H1 (cell line): ENCODE results near the gene ADM. TPM values are rescaled to one million over a fixed set of nuclear protein-coding genes. Genes with fewer than 3 reads are reported as not detected.
A peak's percentile ranks its signal among the peaks of the same experiment; 100 is the strongest.

Source experiments
- CTCF ChIA-PET: fragments of 300-600 bp; sonication (Branson Sonifier 250); formaldehyde crosslinking; loops from one replicate; lab custom pipeline; 2021; ENCODE audit not compliant: partially characterized antibody; lab: Charles Lee
- POLR2A ChIA-PET: fragments of 300-600 bp; sonication (Branson Sonifier 250); formaldehyde crosslinking; loops from one replicate; lab custom pipeline; 2021; ENCODE audit warnings: inconsistent platforms; ENCODE audit not compliant: partially characterized antibody; lab: Charles Lee
- DNase-seq, 2 experiments: peaks; one replicate each; pipeline versions ENCODE4 v3.0.0 to v3.0.0-alpha.2; 2010 to 2022; ENCODE audit warnings: low spot score in 2 of 2, low read depth in 1 of 2, mixed read lengths in 1 of 2
- FAIRE-seq: peaks from 2 replicates; lab custom pipeline; 2011; peaks lifted over from hg19 to GRCh38; lab: Jason Lieb, UNC
- H2AFZ ChIP-seq: 2 replicates; pipeline ENCODE4 v1.8.1; 2012; ENCODE audit warnings: low read length, inconsistent platforms
- H2AK5ac ChIP-seq: 2 replicates; pipeline ENCODE4 v1.6.1; 2013; ENCODE audit warnings: low read depth, low read length
- H2BK120ac ChIP-seq: replicated peaks from 2 replicates; pipeline ENCODE3; 2013; ENCODE audit warnings: low read depth, low read length, inconsistent platforms
- H2BK12ac ChIP-seq: 2 replicates; pipeline ENCODE4 v1.6.1; 2013; ENCODE audit warnings: low read depth, low read length
- H2BK15ac ChIP-seq: 2 replicates; pipeline ENCODE4 v1.6.1; 2013; ENCODE audit warnings: low read length
- H2BK20ac ChIP-seq: 2 replicates; pipeline ENCODE4 v1.6.1; 2013; ENCODE audit warnings: low read length
- H2BK5ac ChIP-seq: 2 replicates; pipeline ENCODE4 v1.6.1; 2013; ENCODE audit warnings: low read depth, low read length
- H3K14ac ChIP-seq: 2 replicates; pipeline ENCODE4 v1.6.1; 2013; ENCODE audit warnings: inconsistent platforms; ENCODE audit not compliant: insufficient read length
- H3K18ac ChIP-seq: 2 replicates; pipeline ENCODE4 v1.6.1; 2013; ENCODE audit warnings: low read length; ENCODE audit errors: extremely low read depth
- H3K23ac ChIP-seq: 2 replicates; pipeline ENCODE4 v1.6.1; 2013; ENCODE audit warnings: inconsistent platforms; ENCODE audit not compliant: insufficient read length
- H3K23me2 ChIP-seq: 2 replicates; pipeline ENCODE4 v1.6.1; 2013; ENCODE audit warnings: low read depth, low read length
- H3K27ac ChIP-seq: 2 replicates; pipeline ENCODE4 v1.6.1; 2011; ENCODE audit warnings: low read depth, low read length, inconsistent platforms
- H3K27me3 ChIP-seq, 4 experiments: replicated peaks in 1 of 4; 1 replicate in 1 of 4; 2 replicates in 3 of 4; pipeline versions ENCODE4 v1.6.1 to v1.8.1; 2011 to 2013; ENCODE audit warnings: low read length in 3 of 4, mild to moderate bottlenecking in 3 of 4, inconsistent platforms in 2 of 4, mixed read lengths in 2 of 4, moderate library complexity in 1 of 4; ENCODE audit not compliant: control insufficient read depth in 3 of 4, insufficient read depth in 3 of 4; ENCODE audit errors: extremely low read depth in 1 of 4
- H3K36me3 ChIP-seq, 4 experiments: 2 replicates each; pipeline versions ENCODE4 v1.6.1 to v1.8.1; 2011 to 2013; ENCODE audit warnings: mild to moderate bottlenecking in 4 of 4, low read length in 3 of 4, moderate library complexity in 2 of 4, control low read depth in 1 of 4, inconsistent platforms in 1 of 4; ENCODE audit not compliant: insufficient read depth in 4 of 4, control insufficient read depth in 2 of 4
- H3K4ac ChIP-seq: replicated peaks from 2 replicates; pipeline ENCODE3; 2013; ENCODE audit warnings: low read length, low read depth, mixed read lengths, inconsistent platforms; ENCODE audit not compliant: insufficient read length
- H3K4me1 ChIP-seq, 4 experiments: replicated peaks in 1 of 4; 1 replicate in 1 of 4; 2 replicates in 3 of 4; pipeline versions ENCODE4 v1.6.1 to v1.8.1; 2011 to 2013; ENCODE audit warnings: low read length in 3 of 4, inconsistent platforms in 2 of 4, mixed read lengths in 1 of 4; ENCODE audit not compliant: insufficient read depth in 4 of 4, control insufficient read depth in 3 of 4
- H3K4me2 ChIP-seq, 2 experiments: 2 replicates each; pipeline versions ENCODE4 v1.6.1 to v1.8.1; 2011 to 2013; ENCODE audit warnings: low read depth in 2 of 2, low read length in 2 of 2, control low read depth in 1 of 2, inconsistent platforms in 1 of 2, mild to moderate bottlenecking in 1 of 2; ENCODE audit not compliant: insufficient read depth in 1 of 2
- H3K4me3 ChIP-seq, 4 experiments: fragments of 200-600, 300-600 bp in 1 of 4; sonication (generic), shearing (Covaris generic), sonication (Bioruptor Twin) in 1 of 4; 2 replicates each; pipeline versions ENCODE4 v1.5.1 to v1.8.1; 2011 to 2016; ENCODE audit warnings: low read length in 4 of 4, low read depth in 3 of 4, control low read depth in 2 of 4, inconsistent platforms in 2 of 4, mild to moderate bottlenecking in 2 of 4, mixed read lengths in 1 of 4, moderate library complexity in 1 of 4; ENCODE audit not compliant: insufficient read depth in 2 of 4; ENCODE audit errors: extremely low read depth in 1 of 4
- H3K56ac ChIP-seq: replicated peaks from 2 replicates; pipeline ENCODE3; 2013; ENCODE audit warnings: low read depth, mild to moderate bottlenecking, mixed read lengths, low read length, inconsistent platforms; ENCODE audit not compliant: insufficient read length
- H3K79me1 ChIP-seq: 2 replicates; pipeline ENCODE4 v1.6.1; 2013; ENCODE audit warnings: low read depth, low read length, control low read depth
- H3K79me2 ChIP-seq, 2 experiments: 2 replicates each; pipeline versions ENCODE4 v1.6.1 to v1.8.1; 2012 to 2013; ENCODE audit warnings: low read length in 2 of 2, mild to moderate bottlenecking in 2 of 2, inconsistent platforms in 1 of 2; ENCODE audit not compliant: insufficient read depth in 2 of 2, control insufficient read depth in 1 of 2
- H3K9ac ChIP-seq, 4 experiments: replicated peaks in 1 of 4; 1 replicate in 1 of 4; 2 replicates in 3 of 4; pipeline versions ENCODE4 v1.6.1 to v1.8.1; 2011 to 2013; ENCODE audit warnings: low read depth in 3 of 4, low read length in 3 of 4, control low read depth in 2 of 4, mild to moderate bottlenecking in 2 of 4, moderate library complexity in 2 of 4, inconsistent platforms in 1 of 4; ENCODE audit errors: extremely low read depth in 1 of 4
- H3K9me3 ChIP-seq, 2 experiments: 2 replicates each; pipeline versions ENCODE4 v1.6.1 to v1.8.1; 2012 to 2013; ENCODE audit warnings: mild to moderate bottlenecking in 2 of 2, moderate library complexity in 2 of 2, control low read depth in 1 of 2, inconsistent platforms in 1 of 2, low read depth in 1 of 2, low read length in 1 of 2, mixed read lengths in 1 of 2; ENCODE audit not compliant: insufficient read depth in 2 of 2
- H4K20me1 ChIP-seq, 2 experiments: replicated peaks in 1 of 2; 2 replicates each; pipeline versions ENCODE3 to v1.8.1; 2011 to 2013; ENCODE audit warnings: inconsistent platforms in 2 of 2, low read length in 2 of 2, mild to moderate bottlenecking in 1 of 2; ENCODE audit not compliant: insufficient read depth in 2 of 2, control insufficient read depth in 1 of 2
- H4K5ac ChIP-seq: 2 replicates; pipeline ENCODE4 v1.6.1; 2013; ENCODE audit warnings: low read length, low read depth, mixed read lengths, inconsistent platforms; ENCODE audit not compliant: insufficient read length
- H4K8ac ChIP-seq: 2 replicates; pipeline ENCODE4 v1.8.0; 2013; ENCODE audit warnings: mild to moderate bottlenecking, moderate library complexity, low read length, inconsistent platforms; ENCODE audit not compliant: insufficient read depth; ENCODE audit errors: extremely low read depth
- H4K91ac ChIP-seq: replicated peaks from 2 replicates; pipeline ENCODE3; 2013; ENCODE audit warnings: low read length, mixed read lengths, inconsistent platforms; ENCODE audit not compliant: insufficient read length
- BRCA1 ChIP-seq: IDR thresholded peaks from 2 replicates; pipeline ENCODE4 v1.6.1; 2012; ENCODE audit warnings: low read depth, low read length, improper control_type of control experiment
- CHD2 ChIP-seq: IDR thresholded peaks from 2 replicates; pipeline ENCODE4 v1.6.1; 2012; ENCODE audit warnings: low read length, improper control_type of control experiment
- CTBP2 ChIP-seq: IDR thresholded peaks from 2 replicates; pipeline ENCODE4 v1.7.0; 2011; ENCODE audit warnings: borderline replicate concordance, mild to moderate bottlenecking, moderate library complexity, mixed read lengths, low read length; ENCODE audit not compliant: insufficient read depth, insufficient read length
- EZH2 ChIP-seq: fragments of 200-600 bp; sonication (generic); IDR thresholded peaks from 2 replicates; pipeline ENCODE4 v1.7.1; 2012; ENCODE audit warnings: low read depth, mild to moderate bottlenecking, moderate library complexity, low read length, inconsistent platforms; ENCODE audit not compliant: severe bottlenecking
- KDM4A ChIP-seq: IDR thresholded peaks from one replicate; pipeline ENCODE4 v1.7.1; 2012; ENCODE audit warnings: low read depth, mild to moderate bottlenecking, moderate library complexity, low read length, inconsistent platforms; ENCODE audit not compliant: severe bottlenecking
- SIN3A ChIP-seq, 2 experiments: IDR thresholded peaks in 1 of 2; conservative IDR thresholded peaks in 1 of 2; 2 replicates each; pipeline ENCODE4 v1.6.1; 2011 to 2012; ENCODE audit warnings: low read length in 2 of 2, improper control_type of control experiment in 1 of 2, low read depth in 1 of 2, mild to moderate bottlenecking in 1 of 2
- TBP ChIP-seq: IDR thresholded peaks from 2 replicates; pipeline ENCODE4 v1.6.1; 2011; ENCODE audit warnings: low read depth, low read length, improper control_type of control experiment
- YY1 ChIP-seq: IDR thresholded peaks from 2 replicates; pipeline ENCODE4 v1.6.1; 2011; ENCODE audit warnings: low read depth, mild to moderate bottlenecking, low read length
- WGBS, 2 experiments: shearing (Covaris generic) in 1 of 2; methylation state at CpG; one replicate each; pipeline versions ENCODE4 v1.1.6 to v1.1.7; 2013 to 2015; ENCODE audit warnings: low lambda C conversion rate in 2 of 2, mixed read lengths in 2 of 2, inconsistent platforms in 1 of 2, low coverage in 1 of 2, missing lambda C conversion rate in 1 of 2; ENCODE audit not compliant: insufficient replicate concordance in 2 of 2, insufficient coverage in 1 of 2, insufficient read length in 1 of 2; ENCODE audit errors: extremely low coverage in 1 of 2, missing lambda C conversion rate in 1 of 2; 5-methylcytosine and 5-hydroxymethylcytosine counted together
- polyA plus RNA-seq, 7 experiments: library from polyadenylated mRNA; depleted of rRNA in 3 of 7; stranded (reverse) in 5 of 7; unstranded in 2 of 7; fragments of >200 nt in 5 of 7; fragments of 200-250 nt in 2 of 7; gene quantifications; 1 replicate in 5 of 7; 2 replicates in 1 of 7; 4 replicates in 1 of 7; pipeline versions ENCODE4 v1.2.1 to v1.2.3, GENCODE V29; 2011 to 2013; ENCODE audit warnings: missing spikeins in 2 of 7, mixed read lengths in 2 of 7
- total RNA-seq: library from RNA; stranded (reverse); fragmentation: NEBNext Ultra II Directional; extraction: Animal tissue kit (Norgen Biotek cat#: 25700); gene quantifications from 2 replicates; pipeline ENCODE4 v1.2.1, GENCODE V29; 2021
- TF ChIP-seq, protein P1 (sequence below): IDR thresholded peaks from 2 replicates; pipeline ENCODE4 v1.6.1; 2011; ENCODE audit warnings: low read length, improper control_type of control experiment
- TF ChIP-seq, protein P2 (sequence below): IDR thresholded peaks from 2 replicates; pipeline ENCODE4 v1.6.1; 2012; ENCODE audit warnings: inconsistent platforms

ADM gene
- total and polyA plus RNA-seq, 2 of the 8 experiments (the other 6 are each of a cell fraction or from before 2014, with no cell fraction given): 94.1 to 95.6 TPM

DNA sequence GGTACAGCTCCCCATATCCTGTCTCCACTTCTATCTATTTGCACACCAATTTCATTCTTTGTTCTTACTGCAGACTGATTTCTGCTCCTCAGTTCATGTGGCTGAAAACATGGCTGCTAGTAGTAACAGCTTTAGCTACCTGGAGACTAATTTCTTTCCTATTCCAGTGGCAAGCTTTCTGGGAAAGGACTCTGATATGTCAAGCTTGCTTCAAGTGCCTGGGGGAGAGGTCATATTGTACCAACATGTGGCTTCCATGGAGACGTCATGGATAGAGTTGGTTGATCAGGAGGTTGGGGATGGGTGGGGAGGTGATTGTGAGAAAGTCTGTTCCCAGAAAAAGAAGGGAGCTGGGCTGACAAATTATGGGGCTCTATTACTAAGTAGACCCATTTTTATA lies 44.9 kb downstream of the ADM start:
- no peak overlapping the region for H2BK15ac ChIP-seq
- H3K18ac ChIP-seq: peak overlapping the region; percentile 88
- peak overlapping the region; percentile 94 for H2BK20ac ChIP-seq
- 100% methylated on average over 1 of the region's 1 CpG; no CpG with 5 or more reads in 1 of the 2 experiments for WGBS, 2 experiments
- no peaks in the 10 kb centered on the region; a peak in 1 of 7 replicates for H3K27me3 ChIP-seq
- no peak overlapping the region; a peak in 1 of 4 replicates for H3K4me2 ChIP-seq
- no peak overlapping the region for H4K8ac ChIP-seq
- peak overlapping the region; percentile 89; the same call in 1 of the 2 replicates for H2BK5ac ChIP-seq
- no peaks in the 10 kb centered on the region for H4K20me1 ChIP-seq
- peaks cover 5 to 25% (median 16%) of the 10 kb centered on the region in 4 experiments; a peak in 6 of 7 replicates for H3K4me1 ChIP-seq
- peak overlapping the region; percentile 88 for H2AK5ac ChIP-seq
- H3K36me3 ChIP-seq: no peaks in the 10 kb centered on the region
- peak overlapping the region; percentile 49 for H2BK120ac ChIP-seq
- FAIRE-seq: no peak
- H3K79me2 ChIP-seq: no peaks in the 10 kb centered on the region
- H2BK12ac ChIP-seq: peak overlapping the region; percentile 98; the same call in 1 of the 2 replicates
- H3K9ac ChIP-seq: no peak overlapping the region; a peak in 1 of 7 replicates
- 0 out of 2 replicates have a peak overlapping the region, but pooled peaks have one; percentile 1 for H3K27ac ChIP-seq
- H3K14ac ChIP-seq: no peak overlapping the region
- no peak overlapping the region for H2AFZ ChIP-seq
- peak overlapping the region; percentile 81 for H4K91ac ChIP-seq
- CTCF ChIA-PET: interaction anchor here (0.8 to 6.3 kb wide), 6 partner anchors 10 to 46 kb away, joined by 3 to 53 read pairs (median 4); no protein-coding TSS in a partner anchor
- TF ChIP-seq, protein P1, sequence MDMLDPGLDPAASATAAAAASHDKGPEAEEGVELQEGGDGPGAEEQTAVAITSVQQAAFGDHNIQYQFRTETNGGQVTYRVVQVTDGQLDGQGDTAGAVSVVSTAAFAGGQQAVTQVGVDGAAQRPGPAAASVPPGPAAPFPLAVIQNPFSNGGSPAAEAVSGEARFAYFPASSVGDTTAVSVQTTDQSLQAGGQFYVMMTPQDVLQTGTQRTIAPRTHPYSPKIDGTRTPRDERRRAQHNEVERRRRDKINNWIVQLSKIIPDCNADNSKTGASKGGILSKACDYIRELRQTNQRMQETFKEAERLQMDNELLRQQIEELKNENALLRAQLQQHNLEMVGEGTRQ: no peak
- TF ChIP-seq CHD2: no peak
- TF ChIP-seq KDM4A: no peak
- TF ChIP-seq TBP: no peak
- TF ChIP-seq BRCA1: no peak
- TF ChIP-seq, protein P2, sequence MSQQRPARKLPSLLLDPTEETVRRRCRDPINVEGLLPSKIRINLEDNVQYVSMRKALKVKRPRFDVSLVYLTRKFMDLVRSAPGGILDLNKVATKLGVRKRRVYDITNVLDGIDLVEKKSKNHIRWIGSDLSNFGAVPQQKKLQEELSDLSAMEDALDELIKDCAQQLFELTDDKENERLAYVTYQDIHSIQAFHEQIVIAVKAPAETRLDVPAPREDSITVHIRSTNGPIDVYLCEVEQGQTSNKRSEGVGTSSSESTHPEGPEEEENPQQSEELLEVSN: no peak
- TF ChIP-seq EZH2: no peak
- no peak for TF ChIP-seq SIN3A (conservative IDR thresholded peaks at IDR 0.05 in 1 of 2, IDR thresholded peaks at IDR 0.05 in 1 of 2; ENCODE audit: low read depth in 1 of 2, low read length in 2 of 2)
- no peak for TF ChIP-seq CTBP2
- no peak for TF ChIP-seq YY1
- no peaks in the 10 kb centered on the region for H3K79me1 ChIP-seq
- no peak overlapping the region for H3K4me3 ChIP-seq
- H3K23ac ChIP-seq: no peak overlapping the region
- POLR2A ChIA-PET: interaction anchor here (3.7 to 5.5 kb wide), 2 partner anchors 17 to 44 kb away, joined by 23 to 129 read pairs; partner anchors contain the start of gene ADM
- H3K9me3 ChIP-seq: no peaks in the 10 kb centered on the region
- peak overlapping the region; percentile 98 for H3K4ac ChIP-seq
- H3K23me2 ChIP-seq: no peaks in the 10 kb centered on the region
- no peak for DNase-seq
- no peak overlapping the region for H3K56ac ChIP-seq
- no peak overlapping the region for H4K5ac ChIP-seq
